Measurements from ENCODE around the gene UBE2C. TPM values are rescaled to one million over a fixed set of nuclear protein-coding genes. Genes with fewer than 3 reads are reported as not detected.

The UBE2C gene
- total RNA-seq, 2 donors from 2014 or later: 1.4 to 4.9 TPM

GRCh38 chr20:45810191-45810970 is 2.1 kb upstream of the UBE2C start:
- no peak overlapping the region for H3K27ac ChIP-seq
- no peak overlapping the region for H3K4me3 ChIP-seq
- H3K27me3 ChIP-seq: no peaks in the 10 kb centered on the region
- no peaks in the 10 kb centered on the region for H3K9me3 ChIP-seq
- TF ChIP-seq CTCF (IDR thresholded peaks at IDR 0.05): no peak
- H3K4me1 ChIP-seq: peaks cover 0 to 8% of the 10 kb centered on the region in 2 donors
- DNase-seq (ENCODE audit: low spot score): no peak
- peaks cover 53% of the 10 kb centered on the region for H3K36me3 ChIP-seq

- H3K9me3 ChIP-seq: no peaks in the 10 kb centered on the region
- peaks cover 32% of the 10 kb centered on the region for H3K36me3 ChIP-seq
- DNase-seq (ENCODE audit: low spot score): no peak
- H3K27ac ChIP-seq: no peak overlapping the region
- peaks cover 0 to 16% of the 10 kb centered on the region in 2 donors for H3K4me1 ChIP-seq
- TF ChIP-seq CTCF (IDR thresholded peaks at IDR 0.05): no peak
- H3K4me3 ChIP-seq: peak overlapping the region; percentile 39 to 65
- no peaks in the 10 kb centered on the region for H3K27me3 ChIP-seq
Observed at GRCh38 chr20:45813006-45813340, 529 bp downstream of the UBE2C start.

- DNase-seq (ENCODE audit: low spot score): no peak
- H3K36me3 ChIP-seq: peaks cover 27% of the 10 kb centered on the region
- no peak overlapping the region for H3K27ac ChIP-seq
- TF ChIP-seq CTCF (IDR thresholded peaks at IDR 0.05): no peak
- peak overlapping the region in 1 of 2 donors; percentile 65 for H3K4me3 ChIP-seq
- no peaks in the 10 kb centered on the region for H3K27me3 ChIP-seq
- peaks cover 0 to 16% of the 10 kb centered on the region in 2 donors for H3K4me1 ChIP-seq
- no peaks in the 10 kb centered on the region for H3K9me3 ChIP-seq
Observed at GRCh38 chr20:45813489-45813888, 1.0 kb downstream of the UBE2C start.

GRCh38 chr20:45814314-45814713 is 1.9 kb downstream of the UBE2C start:
- Histone ChIP-seq H3K4me3 (no peak overlapping the region), H3K36me3 (peaks cover 18% of the 10 kb centered on the region), H3K27me3 (no peaks in the 10 kb centered on the region), H3K27ac (no peak overlapping the region), H3K4me1 (peaks cover 0 to 16% of the 10 kb centered on the region in 2 donors), H3K9me3 (no peaks in the 10 kb centered on the region)
- DNase-seq (ENCODE audit: low spot score): no peak
- no peak for TF ChIP-seq CTCF (IDR thresholded peaks at IDR 0.05)

- no peak for DNase-seq (ENCODE audit: low spot score)
- no peaks in the 10 kb centered on the region for H3K36me3 ChIP-seq
- no peak overlapping the region for H3K4me3 ChIP-seq
- no peak overlapping the region for H3K27ac ChIP-seq
- no peaks in the 10 kb centered on the region for H3K9me3 ChIP-seq
- H3K27me3 ChIP-seq: no peaks in the 10 kb centered on the region
- H3K4me1 ChIP-seq: peaks cover 0 to 16% of the 10 kb centered on the region in 2 donors
- TF ChIP-seq CTCF (IDR thresholded peaks at IDR 0.05): no peak
Observed at GRCh38 chr20:45816951-45817350, 4.5 kb downstream of the UBE2C start.
